ENCODE data around the gene KIF1A.

KIF1A gene

GRCh38 chr2:240730501-240731177 is 89.4 kb downstream of the KIF1A start:
- no peak for DNase-seq

- DNase-seq: no peak
Measured at GRCh38 chr2:240728827-240729226, 91.2 kb downstream of the KIF1A start.

- DNase-seq: no peak
Measured at GRCh38 chr2:240728361-240728760, 91.7 kb downstream of the KIF1A start.

GRCh38 chr2:240727913-240728312 is 92.1 kb downstream of the KIF1A start:
- DNase-seq: no peak

DNA sequence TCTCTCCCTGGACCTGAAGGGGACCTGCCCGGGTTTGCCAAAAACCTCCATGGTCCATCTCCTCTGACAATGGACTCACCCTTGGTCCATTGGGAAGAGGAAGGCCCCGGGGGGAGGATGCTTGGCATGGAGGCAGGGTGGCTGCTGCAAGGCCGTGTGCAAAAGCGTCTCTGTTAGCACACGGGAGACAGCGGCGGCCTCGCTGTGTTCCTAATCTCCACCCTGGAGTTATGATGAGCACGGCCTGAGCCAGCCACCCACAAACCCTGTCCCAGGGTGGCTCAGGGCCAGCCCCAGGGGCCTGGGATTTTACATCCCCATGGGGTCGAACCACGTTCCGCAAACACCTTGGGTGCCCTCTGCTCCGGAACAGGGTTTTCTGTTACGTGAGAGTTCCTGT is 92.6 kb downstream of the KIF1A start:
- no peak for DNase-seq

- DNase-seq: no peak
Measured at GRCh38 chr2:240726876-240727275, 93.1 kb downstream of the KIF1A start.

DNA sequence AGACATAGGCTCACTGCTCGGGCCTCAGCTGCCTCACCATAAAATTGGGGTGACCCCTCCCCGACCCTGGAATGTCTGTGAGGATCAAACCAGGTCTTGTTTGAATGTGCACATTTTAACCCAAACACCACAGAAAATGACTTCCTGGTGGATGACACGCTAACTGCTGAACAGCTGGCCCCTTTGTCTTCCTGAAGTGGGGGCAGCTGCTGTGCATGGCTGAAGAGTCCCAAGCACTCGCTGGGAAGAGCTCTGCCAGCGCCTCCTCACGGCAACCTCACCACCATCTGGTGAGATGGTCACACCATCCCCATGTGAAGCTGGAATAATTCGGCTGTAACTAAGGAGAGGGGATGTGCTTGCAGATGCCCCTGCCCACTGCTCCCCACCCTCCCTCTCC is 94.3 kb downstream of the KIF1A start:
- no peak for DNase-seq

DNA sequence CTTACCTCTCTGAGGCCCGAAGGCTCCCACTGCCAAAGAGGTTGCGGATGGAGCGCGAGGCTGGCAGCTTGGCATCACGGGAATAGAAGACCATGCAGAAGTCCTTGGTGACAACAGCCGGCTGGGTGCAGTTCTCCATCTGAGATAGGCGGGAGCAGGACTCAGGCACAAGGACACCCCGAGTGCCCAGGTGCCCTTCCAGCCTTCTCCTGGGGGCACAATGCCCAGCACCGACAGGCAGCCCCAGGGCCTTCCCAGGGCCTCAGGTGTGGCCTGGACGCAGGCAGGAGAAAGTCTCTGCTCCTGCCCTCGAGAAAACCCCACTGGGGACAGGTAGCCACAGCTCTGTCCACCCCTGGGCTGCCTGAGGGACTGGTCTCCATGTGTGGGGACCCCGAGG is 94.8 kb downstream of the KIF1A start:
- no peak for DNase-seq

DNA sequence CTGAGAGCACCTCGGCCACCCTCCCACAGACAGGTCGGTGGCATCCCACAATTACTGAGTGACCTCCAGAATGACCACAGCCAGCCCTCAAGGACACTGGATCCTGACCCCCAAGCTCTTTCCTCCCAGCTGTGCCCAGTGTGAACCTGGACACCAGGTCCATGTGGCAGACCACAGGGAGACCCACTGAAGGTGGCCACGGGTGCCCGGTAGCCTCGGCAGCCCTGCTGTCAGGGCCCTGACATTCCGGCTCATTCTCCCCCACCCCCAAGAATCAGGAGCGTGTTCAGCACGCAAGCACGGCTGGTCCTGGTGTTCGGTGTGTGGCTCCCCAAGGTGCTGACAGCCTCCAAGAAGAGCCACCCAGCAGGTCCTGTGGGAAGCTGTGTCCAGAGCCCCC is 95.6 kb downstream of the KIF1A start:
- no peak for DNase-seq

DNA sequence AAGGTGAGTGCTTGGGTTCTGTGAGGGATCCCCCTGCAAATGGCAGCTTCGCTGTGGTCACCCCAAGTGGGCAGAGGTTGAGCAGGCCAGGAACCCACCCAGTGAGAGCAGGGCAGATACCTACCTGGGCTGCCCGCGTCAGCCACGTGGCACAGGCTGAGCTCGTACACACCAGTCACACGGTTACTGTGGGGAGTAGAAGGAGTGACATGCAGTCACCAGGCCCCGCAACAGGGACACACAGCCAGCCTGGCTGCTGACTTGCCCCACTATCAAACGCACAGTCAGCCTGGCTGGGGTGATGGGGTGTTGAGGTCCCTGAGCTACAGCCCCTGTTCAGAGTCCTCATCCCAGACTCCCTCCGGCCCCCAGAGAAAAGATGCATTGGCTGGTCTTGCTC is 96.2 kb downstream of the KIF1A start:
- no peak for DNase-seq

DNA sequence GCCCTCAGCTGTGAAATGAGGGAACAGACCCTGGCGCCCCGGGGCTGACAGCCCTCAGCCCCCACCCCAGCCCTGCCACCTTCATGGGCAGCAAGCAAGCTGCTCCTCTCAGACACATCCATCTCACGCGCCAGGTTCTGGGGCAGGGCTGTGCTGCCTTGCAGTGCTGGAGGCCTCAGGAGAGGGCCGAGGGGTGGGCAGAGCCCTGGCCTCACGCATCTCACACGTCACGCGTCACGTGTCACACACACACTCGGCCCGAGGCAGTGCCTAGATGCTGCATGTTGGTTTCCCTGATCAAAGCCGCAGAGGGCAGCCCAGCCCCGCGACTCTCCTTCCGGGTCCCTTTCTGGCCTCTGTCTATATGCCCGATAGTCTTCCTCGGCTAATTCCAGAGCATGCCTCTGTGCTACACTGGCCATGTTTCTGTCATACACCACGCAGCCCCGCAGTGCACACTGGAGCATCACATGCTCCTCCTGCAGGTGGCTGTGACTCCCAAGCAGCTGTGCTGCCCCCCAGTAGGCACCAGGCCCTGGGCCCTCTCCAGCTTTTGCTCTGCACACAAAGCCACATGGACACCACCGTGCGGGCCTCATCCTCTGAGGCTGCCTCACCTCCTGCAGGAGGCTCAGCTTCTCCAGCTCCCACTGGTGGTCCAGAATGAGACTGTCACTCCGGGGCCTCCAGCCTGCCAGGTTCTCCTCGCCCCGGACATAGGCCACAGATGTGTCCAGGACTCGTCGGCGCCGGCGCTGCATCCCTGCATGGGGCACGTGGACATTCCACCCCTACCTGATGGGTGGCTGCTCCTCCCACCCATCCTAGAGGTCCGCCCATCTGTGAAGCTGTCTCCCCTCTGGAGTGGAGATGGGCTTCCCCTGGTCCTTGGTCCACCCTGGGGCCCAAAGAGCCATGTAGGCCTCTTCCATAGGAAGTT is 97.0 kb downstream of the KIF1A start:
- DNase-seq: no peak

- DNase-seq: no peak
Measured at GRCh38 chr2:240722376-240722775, 97.6 kb downstream of the KIF1A start.

- no peak for DNase-seq
Measured at GRCh38 chr2:240721596-240722180, 98.3 kb downstream of the KIF1A start.

DNA sequence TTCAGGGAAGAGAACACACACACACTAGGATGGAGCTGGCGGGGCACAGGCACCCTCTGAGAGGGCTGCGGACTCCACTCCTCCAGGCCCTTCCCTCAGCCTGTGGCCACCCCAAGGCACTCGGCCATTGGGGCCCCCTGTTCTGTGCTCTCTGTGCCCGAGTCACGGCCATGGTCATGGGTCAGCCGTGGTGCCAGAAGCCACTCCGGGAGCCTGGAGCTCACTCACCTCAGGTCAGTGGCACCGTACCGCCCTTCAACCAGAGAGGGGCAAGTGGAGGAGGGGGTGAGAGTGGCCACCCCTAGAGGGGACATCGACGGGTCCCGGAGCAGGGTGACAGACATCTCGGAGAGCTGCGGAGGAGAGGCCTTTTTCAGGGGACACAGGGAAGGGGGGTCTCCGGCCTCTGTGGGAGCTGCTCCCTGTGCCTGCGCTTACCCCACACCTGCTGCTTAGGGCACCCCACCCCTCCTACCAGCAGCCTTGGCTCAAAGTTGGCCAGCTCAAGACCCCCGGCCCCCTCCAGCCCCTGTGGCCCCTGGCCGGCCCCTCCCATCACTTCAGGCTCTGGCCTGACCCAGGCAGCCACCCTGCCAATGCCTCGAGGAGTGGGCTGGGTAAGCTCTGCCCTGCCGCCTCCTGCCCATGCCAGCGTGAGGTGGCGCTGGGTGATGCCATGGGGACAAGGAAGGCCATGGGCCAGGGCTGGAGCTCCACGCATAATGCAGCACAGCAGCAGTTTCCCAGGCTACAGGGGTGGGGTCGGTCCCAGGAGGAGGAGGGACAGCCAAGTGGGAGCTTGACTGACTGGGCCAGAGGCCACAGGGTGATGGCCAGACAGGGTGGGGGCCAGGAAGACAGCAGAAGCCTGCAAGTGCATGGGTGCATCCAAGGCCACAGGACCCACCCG is 99.1 kb downstream of the KIF1A start:
- no peak for DNase-seq

GRCh38 chr2:240719676-240720545 is 100.1 kb downstream of the KIF1A start:
- DNase-seq: no peak

- DNase-seq: no peak
Measured at GRCh38 chr2:240718896-240719490, 101.0 kb downstream of the KIF1A start.

DNA sequence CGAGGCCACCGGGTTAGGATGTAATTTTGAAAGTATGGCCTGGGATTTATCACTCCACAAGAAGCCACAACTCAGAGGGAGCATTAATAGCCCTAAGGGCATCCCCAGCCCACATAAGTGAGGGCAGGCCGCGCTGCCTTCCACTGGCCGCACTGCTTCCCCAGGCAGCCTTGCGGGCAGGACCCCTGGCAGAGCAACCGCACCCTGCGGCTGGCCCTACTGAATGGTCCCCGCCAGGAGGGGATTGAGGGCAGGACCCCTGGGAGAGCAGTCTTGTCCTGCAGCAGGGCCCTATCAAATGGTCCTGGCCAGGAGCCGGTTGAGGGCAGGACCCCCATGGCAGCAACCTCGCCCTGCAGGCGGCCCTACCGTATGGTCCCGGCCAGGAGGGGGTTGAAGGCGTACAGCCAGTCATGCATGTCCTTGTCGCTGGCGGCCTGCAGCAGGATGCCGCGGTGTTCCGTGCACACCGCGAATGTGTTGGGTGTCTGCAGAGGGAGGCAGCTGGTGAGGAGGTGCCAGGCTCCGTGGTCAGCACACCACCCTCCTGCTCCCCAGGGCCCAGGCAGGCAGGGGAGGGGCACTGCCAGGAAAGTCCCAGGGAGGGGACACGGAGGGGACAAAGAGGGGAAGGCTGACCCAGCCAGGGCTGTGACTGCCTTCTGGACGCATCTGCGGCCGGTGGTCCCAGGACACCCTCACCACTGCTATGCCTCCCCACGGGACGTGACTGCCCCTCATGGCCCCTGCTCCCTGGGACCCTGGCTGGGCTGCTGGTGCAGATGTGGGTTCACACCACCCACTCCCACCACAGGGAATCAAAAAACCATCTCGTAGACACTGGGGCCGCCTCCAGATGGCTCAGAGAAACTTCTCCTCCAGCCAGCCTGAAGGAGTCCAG is 102.1 kb downstream of the KIF1A start:
- no peak for DNase-seq

DNA sequence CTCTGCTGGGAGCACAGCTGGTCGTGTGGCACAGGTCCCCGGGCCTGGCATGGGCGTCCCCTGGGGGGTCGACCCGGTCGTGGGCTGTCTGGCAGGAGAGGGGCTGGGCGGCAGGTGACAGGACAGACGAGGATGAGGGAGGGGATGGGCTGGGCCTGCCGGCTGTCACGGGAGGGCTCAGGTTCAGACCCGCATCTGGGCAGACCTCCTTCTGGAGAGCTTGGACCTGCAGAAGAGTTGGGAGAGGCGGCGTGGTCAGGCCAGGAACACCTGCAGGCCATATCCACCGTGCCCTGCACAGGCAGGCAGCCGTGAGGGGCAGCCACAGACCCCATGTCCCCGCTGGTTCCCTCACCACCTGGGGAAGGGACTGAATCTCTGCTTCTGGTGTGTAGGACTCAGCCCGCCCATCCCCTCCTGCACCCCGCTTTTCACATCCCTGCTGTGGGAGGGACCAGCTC is 102.8 kb downstream of the KIF1A start:
- no peak for DNase-seq

GRCh38 chr2:240716130-240716798 is 103.8 kb downstream of the KIF1A start:
- no peak for DNase-seq

All from stimulated activated CD4-positive, alpha-beta T cell treated with anti-CD3 and anti-CD28 coated beads, Interleukin-12 subunit alpha, Interleukin-12 subunit beta, amount 100 ng/mL, for 4 hours (primary cell).